Endothelial cell of umbilical vein (primary cell): ENCODE results near the gene HOXA9. TPM values are rescaled to one million over a fixed set of nuclear protein-coding genes. Genes with fewer than 3 reads are reported as not detected.

Experiments
- BruUV-seq: library from RNA; stranded (reverse); fragments of 400-500 nt; replicated peaks from 2 replicates; lab custom pipeline; 2021; lab: Mats Ljungman, UMichigan
- CTCF ChIA-PET: fragments of 300-600, 350-600 bp; sonication (Branson Sonifier 250); formaldehyde crosslinking; loops from one replicate; lab custom pipeline; 2021; ENCODE audit warnings: antibody characterized with exemption, inconsistent platforms; lab: Charles Lee
- POLR2A ChIA-PET: fragments of 300-600, 350-600 bp; sonication (Branson Sonifier 250); formaldehyde crosslinking; loops from one replicate; lab custom pipeline; 2021; ENCODE audit warnings: antibody characterized with exemption, inconsistent platforms; lab: Charles Lee
- DNase-seq: peaks from one replicate; pipeline ENCODE4 v3.0.0-alpha.2; 2011; ENCODE audit warnings: low read depth, low spot score
- FAIRE-seq: peaks from 2 replicates; lab custom pipeline; 2011; peaks lifted over from hg19 to GRCh38; lab: Jason Lieb, UNC
- H2AFZ ChIP-seq: 2 replicates; pipeline ENCODE4 v1.6.0; 2012; ENCODE audit warnings: low read depth, low read length, control low read depth, inconsistent platforms
- H3K27ac ChIP-seq: 2 replicates; pipeline ENCODE4 v1.5.1; 2011; ENCODE audit warnings: low read depth, mild to moderate bottlenecking, control low read depth, low read length, moderate library complexity; ENCODE audit not compliant: insufficient read depth
- H3K27me3 ChIP-seq, 2 experiments: 2 replicates each; pipeline versions ENCODE4 v1.6.0 to v1.6.1; 2011; ENCODE audit warnings: low read length in 2 of 2, mixed read lengths in 1 of 2; ENCODE audit not compliant: control insufficient read depth in 2 of 2, insufficient read depth in 2 of 2
- H3K36me3 ChIP-seq, 2 experiments: 2 replicates in 1 of 2; 3 replicates in 1 of 2; pipeline ENCODE4 v1.5.1; 2011; ENCODE audit warnings: low read length in 2 of 2, mild to moderate bottlenecking in 1 of 2, moderate library complexity in 1 of 2; ENCODE audit not compliant: control insufficient read depth in 2 of 2, insufficient read depth in 2 of 2; ENCODE audit errors: extremely low read depth in 1 of 2
- H3K4me1 ChIP-seq: 3 replicates; pipeline ENCODE4 v1.5.1; 2011; ENCODE audit warnings: mild to moderate bottlenecking, low read length; ENCODE audit not compliant: control insufficient read depth, insufficient read depth; ENCODE audit errors: extremely low read depth
- H3K4me2 ChIP-seq: 2 replicates; pipeline ENCODE4 v1.6.1; 2011; ENCODE audit warnings: low read length, control low read depth, mixed read lengths; ENCODE audit not compliant: insufficient read depth
- H3K4me3 ChIP-seq, 3 experiments: fragments of 200-600 bp in 1 of 3; sonication (generic), shearing (Covaris generic) in 1 of 3; replicated peaks in 1 of 3; 2 replicates each; pipeline ENCODE4 v1.5.1; 2011 to 2016; ENCODE audit warnings: control low read depth in 3 of 3, low read length in 3 of 3, mild to moderate bottlenecking in 2 of 3, inconsistent platforms in 1 of 3, low read depth in 1 of 3, moderate library complexity in 1 of 3; ENCODE audit not compliant: insufficient read depth in 1 of 3
- H3K79me2 ChIP-seq: 2 replicates; pipeline ENCODE4 v1.6.0; 2012; ENCODE audit warnings: low read length, inconsistent platforms; ENCODE audit not compliant: control insufficient read depth, insufficient read depth
- H3K9ac ChIP-seq: replicated peaks from 2 replicates; pipeline ENCODE3; 2011; ENCODE audit warnings: low read length, control low read depth; ENCODE audit not compliant: insufficient read depth; ENCODE audit errors: extremely low read depth
- H3K9me1 ChIP-seq: replicated peaks from 3 replicates; pipeline ENCODE4 v1.6.0; 2011; ENCODE audit warnings: mild to moderate bottlenecking, low read length; ENCODE audit not compliant: control insufficient read depth, insufficient read depth; ENCODE audit errors: extremely low read depth
- H3K9me3 ChIP-seq: replicated peaks from 2 replicates; pipeline ENCODE4 v1.5.1; 2012; ENCODE audit warnings: low read length, inconsistent platforms; ENCODE audit not compliant: control insufficient read depth, insufficient read depth
- H4K20me1 ChIP-seq: replicated peaks from 2 replicates; pipeline ENCODE3; 2011; ENCODE audit warnings: mild to moderate bottlenecking, low read length; ENCODE audit not compliant: control insufficient read depth, insufficient read depth; ENCODE audit errors: extremely low read depth
- EZH2 ChIP-seq: IDR thresholded peaks from 2 replicates; pipeline ENCODE4 v1.6.1; 2012; ENCODE audit warnings: borderline replicate concordance, low read depth, mild to moderate bottlenecking, moderate library complexity, low read length, inconsistent platforms; ENCODE audit not compliant: severe bottlenecking
- FOS ChIP-seq: IDR thresholded peaks from 2 replicates; pipeline ENCODE4 v1.6.1; 2011; ENCODE audit warnings: mild to moderate bottlenecking, low read length, moderate library complexity, borderline replicate concordance; ENCODE audit not compliant: insufficient read depth
- JUN ChIP-seq: IDR thresholded peaks from 2 replicates; pipeline ENCODE4 v1.6.1; 2011; ENCODE audit warnings: borderline replicate concordance, low read depth; ENCODE audit not compliant: insufficient read length, insufficient read depth
- MAX ChIP-seq: IDR thresholded peaks from 2 replicates; pipeline ENCODE4 v1.6.1; 2011; ENCODE audit not compliant: insufficient read depth, insufficient read length
- MYC ChIP-seq: IDR thresholded peaks from one replicate; pipeline ENCODE4 v1.6.1; 2011; ENCODE audit warnings: mild to moderate bottlenecking, low read depth, low read length
- POLR2A ChIP-seq: IDR thresholded peaks from 2 replicates; pipeline ENCODE4 v1.6.1; 2012; ENCODE audit warnings: low read depth, mild to moderate bottlenecking, control low read depth, low read length
- dilution Hi-C: fragments of 300-500 bp; cut with MboI; formaldehyde crosslinking; loops from one replicate; pipeline ENCODE4 v1.15.0; 2019; ENCODE audit warnings: low sequenced_read_pairs; ENCODE audit not compliant: extremely low pct_ligation_motif_present
- intact Hi-C: fragments of 100-400 bp; cut with micrococcal nuclease; formaldehyde crosslinking; loops from one replicate; pipeline ENCODE4 v1.10.0; 2022
- polyA plus RNA-seq, 4 experiments: library from polyadenylated mRNA; depleted of rRNA in 3 of 4; stranded (reverse) in 3 of 4; unstranded in 1 of 4; fragments of >200 nt; gene quantifications; 2 replicates each; pipeline versions ENCODE4 v1.2.1 to v1.2.3, GENCODE V29; 2011 to 2012; ENCODE audit warnings: missing spikeins in 1 of 4
- total RNA-seq: library from RNA; stranded (reverse); gene quantifications from 2 replicates; pipeline ENCODE4 v1.2.3, GENCODE V29; 2021

Gene HOXA9
- total and polyA plus RNA-seq, 2 donors (not counting 3 experiments of a cell fraction or from before 2014, with no cell fraction given): 47.2 to 61.6 TPM

- intact Hi-C loops: loop anchor here (1.0 kb wide), 1 partner anchor 10 kb away; no protein-coding TSS in a partner anchor
- dilution Hi-C loops: no loop called here
Measured at GRCh38 chr7:27124902-27125689, 40.2 kb downstream of the HOXA9 start.

More at GRCh38 chr7:27124902-27125689, 40.2 kb downstream of the HOXA9 start:
- Histone ChIP-seq H3K27ac (peak overlapping the region; percentile 96), H3K9me1 (no peaks in the 10 kb centered on the region), H3K9me3 (no peaks in the 10 kb centered on the region), H3K79me2 (peaks cover 67% of the 10 kb centered on the region), H3K4me1 (peaks cover 73% of the 10 kb centered on the region), H3K4me2 (peak overlapping the region; percentile 8), H3K9ac (no peak overlapping the region), H3K27me3 (no peaks in the 10 kb centered on the region), H4K20me1 (no peaks in the 10 kb centered on the region), H3K4me3 (no peak overlapping the region), H2AFZ (no peak overlapping the region), H3K36me3 (peaks cover 0 to 11% of the 10 kb centered on the region in 2 experiments)
- DNase-seq (peak; percentile 60), FAIRE-seq (peak; percentile 69)
- BruUV-seq: no TSS peak
- CTCF ChIA-PET: interaction anchor here (0.9 to 1.4 kb wide), 2 partner anchors 10 to 28 kb away, joined by 3 read pairs; no protein-coding TSS in a partner anchor
- no peak for TF ChIP-seq FOS
- no peak for TF ChIP-seq MYC
- TF ChIP-seq JUN: no peak
- TF ChIP-seq EZH2: no peak
- no peak for TF ChIP-seq POLR2A
- no peak for TF ChIP-seq MAX
- POLR2A ChIA-PET: interaction anchor here (0.5 to 0.8 kb wide), 2 partner anchors 54 to 933 kb away, joined by 3 to 6 read pairs; no protein-coding TSS in a partner anchor
